ENCODE results near the gene RPRD1B.

- no peak for TF ChIP-seq EGR1 (IDR thresholded peaks at IDR 0.05; ENCODE audit: borderline replicate concordance, low read depth, low read length)
- no peak for TF ChIP-seq CHD7 (IDR thresholded peaks at IDR 0.05; ENCODE audit: insufficient replicate concordance, low read length)
- TF ChIP-seq CTCF (IDR thresholded peaks at IDR 0.05; ENCODE audit: control extremely low read depth in 1 of 3, insufficient read depth in 1 of 3, low read depth in 1 of 3, low read length in 3 of 3) = no peak
- TF ChIP-seq NRF1 (IDR thresholded peaks at IDR 0.05; ENCODE audit: low read depth, low read length) = no peak
- no peak for TF ChIP-seq EZH2 (IDR thresholded peaks at IDR 0.05; ENCODE audit: low read depth, low read length, severe bottlenecking)
- no peak for TF ChIP-seq TEAD4 (IDR thresholded peaks at IDR 0.05; ENCODE audit: low read depth, low read length)
- no peak for TF ChIP-seq POLR2A (IDR thresholded peaks at IDR 0.05; ENCODE audit: control extremely low read depth in 1 of 2, low read depth in 2 of 2, low read length in 2 of 2)
Measured at GRCh38 chr20:38062890-38063289, 29.3 kb downstream of the RPRD1B start.
